ENCODE data around the gene CCNA1.

CCNA1 gene

GRCh38 chr13:36456577-36456976, 24.3 kb downstream of the CCNA1 start:
- Histone ChIP-seq H3K36me3 (ENCODE audit: control insufficient read depth, insufficient read depth, low read length) (no peaks in the 10 kb centered on the region), H3K9me3 (ENCODE audit: control insufficient read depth, insufficient read depth, low read length) (no peaks in the 10 kb centered on the region), H3K9ac (ENCODE audit: low read depth, low read length) (no peak overlapping the region), H3K4me3 (ENCODE audit: low read depth, low read length) (no peak overlapping the region), H3K27me3 (ENCODE audit: control insufficient read depth, insufficient read depth, low read length) (no peaks in the 10 kb centered on the region), H3K4me1 (ENCODE audit: control insufficient read depth, insufficient read depth, low read length) (peaks cover 12% of the 10 kb centered on the region)

- no peaks in the 10 kb centered on the region for H3K9me3 ChIP-seq (ENCODE audit: control insufficient read depth, insufficient read depth, low read length)
- no peaks in the 10 kb centered on the region for H3K36me3 ChIP-seq (ENCODE audit: control insufficient read depth, insufficient read depth, low read length)
- H3K9ac ChIP-seq (ENCODE audit: low read depth, low read length) = no peak overlapping the region
- H3K4me3 ChIP-seq (ENCODE audit: low read depth, low read length) = no peak overlapping the region
- no peaks in the 10 kb centered on the region for H3K4me1 ChIP-seq (ENCODE audit: control insufficient read depth, insufficient read depth, low read length)
- H3K27me3 ChIP-seq (ENCODE audit: control insufficient read depth, insufficient read depth, low read length) = no peaks in the 10 kb centered on the region
These were observed 29.2 kb downstream of the CCNA1 start for GRCh38 chr13:36461506-36461905.

- H3K9ac ChIP-seq (ENCODE audit: low read depth, low read length) = no peak overlapping the region
These were observed 43.2 kb downstream of the CCNA1 start for GRCh38 chr13:36475468-36475867.

GRCh38 chr13:36476661-36477060, 44.4 kb downstream of the CCNA1 start:
- Histone ChIP-seq H3K36me3 (ENCODE audit: control insufficient read depth, insufficient read depth, low read length) (no peaks in the 10 kb centered on the region), H3K4me3 (ENCODE audit: low read depth, low read length) (no peak overlapping the region), H3K27me3 (ENCODE audit: control insufficient read depth, insufficient read depth, low read length) (no peaks in the 10 kb centered on the region), H3K9me3 (ENCODE audit: control insufficient read depth, insufficient read depth, low read length) (no peaks in the 10 kb centered on the region), H3K9ac (ENCODE audit: low read depth, low read length) (no peak overlapping the region), H3K4me1 (ENCODE audit: control insufficient read depth, insufficient read depth, low read length) (no peaks in the 10 kb centered on the region)

More at GRCh38 chr13:36475468-36475867, 43.2 kb downstream of the CCNA1 start:
- Histone ChIP-seq H3K4me3 (ENCODE audit: low read depth, low read length) (no peak overlapping the region), H3K9me3 (ENCODE audit: control insufficient read depth, insufficient read depth, low read length) (no peaks in the 10 kb centered on the region), H3K4me1 (ENCODE audit: control insufficient read depth, insufficient read depth, low read length) (no peaks in the 10 kb centered on the region), H3K36me3 (ENCODE audit: control insufficient read depth, insufficient read depth, low read length) (no peaks in the 10 kb centered on the region), H3K27me3 (ENCODE audit: control insufficient read depth, insufficient read depth, low read length) (no peaks in the 10 kb centered on the region)

- no peaks in the 10 kb centered on the region for H3K36me3 ChIP-seq (ENCODE audit: control insufficient read depth, insufficient read depth, low read length)
- H3K4me1 ChIP-seq (ENCODE audit: control insufficient read depth, insufficient read depth, low read length) = no peaks in the 10 kb centered on the region
- no peaks in the 10 kb centered on the region for H3K9me3 ChIP-seq (ENCODE audit: control insufficient read depth, insufficient read depth, low read length)
- no peaks in the 10 kb centered on the region for H3K27me3 ChIP-seq (ENCODE audit: control insufficient read depth, insufficient read depth, low read length)
- no peak overlapping the region for H3K9ac ChIP-seq (ENCODE audit: low read depth, low read length)
- H3K4me3 ChIP-seq (ENCODE audit: low read depth, low read length) = no peak overlapping the region
These were observed 48.6 kb downstream of the CCNA1 start for GRCh38 chr13:36480726-36481427.

- H3K9ac ChIP-seq (ENCODE audit: low read depth, low read length) = no peak overlapping the region
- H3K9me3 ChIP-seq (ENCODE audit: control insufficient read depth, insufficient read depth, low read length) = no peaks in the 10 kb centered on the region
- H3K4me1 ChIP-seq (ENCODE audit: control insufficient read depth, insufficient read depth, low read length) = peaks cover 2% of the 10 kb centered on the region
- H3K36me3 ChIP-seq (ENCODE audit: control insufficient read depth, insufficient read depth, low read length) = no peaks in the 10 kb centered on the region
- no peaks in the 10 kb centered on the region for H3K27me3 ChIP-seq (ENCODE audit: control insufficient read depth, insufficient read depth, low read length)
- no peak overlapping the region for H3K4me3 ChIP-seq (ENCODE audit: low read depth, low read length)
These were observed 57.8 kb downstream of the CCNA1 start for GRCh38 chr13:36490055-36490454.

All from iPS-15b (cell line).